ENCODE measurements around the gene IDE.
"Not testable (repeated sequence)": the region's sequence is repeated elsewhere in the genome, so short reads cannot be mapped to it uniquely, and the experiment has no call there.

Gene IDE

DNA sequence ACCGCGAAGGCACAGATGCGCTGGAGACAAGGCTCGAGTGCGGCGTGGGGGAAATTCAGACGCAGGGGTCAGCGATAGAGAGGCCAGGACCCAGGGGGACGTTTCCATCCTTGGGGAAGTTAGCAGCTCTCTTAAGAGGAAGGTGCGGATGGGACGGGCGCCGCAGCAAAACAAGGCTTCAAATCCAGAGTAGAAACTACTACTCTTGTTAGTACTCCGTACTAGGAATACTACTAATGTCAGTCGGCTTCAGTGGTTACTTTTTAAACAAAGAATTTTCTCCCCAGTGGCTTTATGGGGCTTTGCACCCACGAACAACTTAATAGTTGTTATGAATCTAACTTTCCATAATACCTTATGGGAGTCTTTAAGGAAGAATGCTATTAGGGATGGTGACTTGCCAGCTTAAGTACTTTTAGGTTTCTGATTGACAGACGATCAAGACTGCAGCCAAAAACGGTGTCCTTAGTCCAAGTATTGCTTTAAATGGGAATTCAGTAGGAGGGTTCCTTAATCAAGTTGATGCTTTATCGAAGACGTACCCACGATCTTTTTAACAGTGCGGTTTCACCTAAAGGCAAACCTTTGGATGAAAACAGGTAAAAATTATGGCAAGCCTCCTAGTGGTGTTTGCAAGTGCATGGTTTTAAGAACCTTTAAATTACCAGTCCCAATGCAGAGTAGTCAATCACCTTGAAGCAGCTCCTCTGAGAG, 812 bp upstream of the IDE start:
- DNase-seq (ENCODE audit: low read depth): no peak
- peak overlapping the region; percentile 100 for H3K4me3 ChIP-seq (ENCODE audit: control insufficient read depth, low read depth, low read length)
- TF ChIP-seq, protein P1, sequence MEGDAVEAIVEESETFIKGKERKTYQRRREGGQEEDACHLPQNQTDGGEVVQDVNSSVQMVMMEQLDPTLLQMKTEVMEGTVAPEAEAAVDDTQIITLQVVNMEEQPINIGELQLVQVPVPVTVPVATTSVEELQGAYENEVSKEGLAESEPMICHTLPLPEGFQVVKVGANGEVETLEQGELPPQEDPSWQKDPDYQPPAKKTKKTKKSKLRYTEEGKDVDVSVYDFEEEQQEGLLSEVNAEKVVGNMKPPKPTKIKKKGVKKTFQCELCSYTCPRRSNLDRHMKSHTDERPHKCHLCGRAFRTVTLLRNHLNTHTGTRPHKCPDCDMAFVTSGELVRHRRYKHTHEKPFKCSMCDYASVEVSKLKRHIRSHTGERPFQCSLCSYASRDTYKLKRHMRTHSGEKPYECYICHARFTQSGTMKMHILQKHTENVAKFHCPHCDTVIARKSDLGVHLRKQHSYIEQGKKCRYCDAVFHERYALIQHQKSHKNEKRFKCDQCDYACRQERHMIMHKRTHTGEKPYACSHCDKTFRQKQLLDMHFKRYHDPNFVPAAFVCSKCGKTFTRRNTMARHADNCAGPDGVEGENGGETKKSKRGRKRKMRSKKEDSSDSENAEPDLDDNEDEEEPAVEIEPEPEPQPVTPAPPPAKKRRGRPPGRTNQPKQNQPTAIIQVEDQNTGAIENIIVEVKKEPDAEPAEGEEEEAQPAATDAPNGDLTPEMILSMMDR (IDR thresholded peaks at IDR 0.05; ENCODE audit: control insufficient read depth, insufficient read depth, low read depth, low read length, missing control alignments): no peak

DNA sequence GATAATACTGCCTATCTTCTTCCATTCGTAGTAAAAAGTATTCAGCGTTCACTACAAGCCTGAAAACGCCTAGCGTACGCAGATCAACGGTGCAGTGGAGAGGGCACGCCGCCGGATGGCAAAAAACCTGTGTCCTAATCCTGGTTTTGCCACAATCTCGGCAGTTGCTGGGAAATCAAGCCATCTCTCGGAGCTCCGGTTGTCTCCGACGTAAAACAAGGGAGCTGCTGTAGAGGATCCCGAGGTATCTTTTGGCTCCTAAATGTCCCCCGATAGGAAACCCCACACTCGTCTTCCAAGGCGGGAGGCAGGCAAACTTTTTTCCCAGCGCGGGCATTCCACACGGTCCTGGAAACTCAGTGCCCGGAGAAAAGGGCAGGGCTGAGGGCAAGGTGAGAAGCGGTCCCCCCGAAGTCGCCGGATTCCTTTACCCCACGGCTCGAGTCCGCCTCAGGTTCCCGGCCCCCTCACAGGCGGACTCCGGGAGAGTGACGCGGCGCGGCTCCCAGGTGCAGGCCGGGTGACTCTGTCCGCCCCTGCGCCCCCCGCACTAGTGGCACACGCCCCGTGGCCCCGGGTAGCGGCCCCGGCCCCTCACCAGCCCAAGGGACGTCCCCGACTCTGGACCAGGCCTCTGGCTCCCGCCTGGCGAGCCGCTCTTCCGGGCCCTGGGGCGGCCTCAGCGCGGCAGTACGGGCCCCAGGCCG, 649 bp downstream of the IDE start:
- DNase-seq (ENCODE audit: low read depth): no peak
- TF ChIP-seq, protein P1 (IDR thresholded peaks at IDR 0.05; ENCODE audit: control insufficient read depth, insufficient read depth, low read depth, low read length, missing control alignments): peak; percentile 11
- peak overlapping the region; percentile 100 for H3K4me3 ChIP-seq (ENCODE audit: control insufficient read depth, low read depth, low read length)

DNA sequence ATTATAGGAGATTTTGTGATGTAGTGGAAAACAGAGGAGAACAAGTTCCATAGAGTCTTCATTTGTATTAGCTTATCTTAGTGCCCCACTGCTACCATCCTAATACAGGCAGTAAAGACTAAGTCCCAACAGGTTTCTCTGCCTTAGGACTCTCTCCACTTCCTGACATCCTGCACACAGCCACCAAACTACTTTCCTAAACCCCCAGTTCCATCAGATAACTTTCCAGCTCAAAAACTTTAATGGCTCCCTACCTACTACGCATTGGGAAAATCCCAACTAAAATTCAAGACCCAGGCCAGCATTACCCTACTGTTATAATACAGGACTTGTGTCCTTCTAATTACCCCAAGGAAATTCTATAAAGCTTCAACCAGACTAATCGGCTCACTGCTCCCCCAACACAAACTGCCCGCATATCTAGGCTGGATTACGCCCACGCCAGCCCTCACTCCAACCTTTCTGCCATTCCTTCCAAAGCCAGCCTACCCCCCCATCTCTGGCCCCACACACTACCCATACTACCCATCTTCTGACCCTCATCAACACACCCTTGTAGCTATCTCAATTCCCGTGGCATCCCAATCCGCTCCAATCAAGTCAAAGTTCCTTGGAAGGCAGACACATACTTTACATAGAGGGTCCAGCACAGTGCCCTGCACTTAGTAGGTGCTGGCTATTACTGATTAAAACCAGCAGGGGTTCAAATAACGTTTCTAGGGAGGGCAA, 1.4 kb downstream of the IDE start:
- no peak for DNase-seq (ENCODE audit: low read depth)
- TF ChIP-seq, protein P1 (IDR thresholded peaks at IDR 0.05; ENCODE audit: control insufficient read depth, insufficient read depth, low read depth, low read length, missing control alignments): no peak
- H3K4me3 ChIP-seq (ENCODE audit: control insufficient read depth, low read depth, low read length): peak overlapping the region; percentile 100

DNA sequence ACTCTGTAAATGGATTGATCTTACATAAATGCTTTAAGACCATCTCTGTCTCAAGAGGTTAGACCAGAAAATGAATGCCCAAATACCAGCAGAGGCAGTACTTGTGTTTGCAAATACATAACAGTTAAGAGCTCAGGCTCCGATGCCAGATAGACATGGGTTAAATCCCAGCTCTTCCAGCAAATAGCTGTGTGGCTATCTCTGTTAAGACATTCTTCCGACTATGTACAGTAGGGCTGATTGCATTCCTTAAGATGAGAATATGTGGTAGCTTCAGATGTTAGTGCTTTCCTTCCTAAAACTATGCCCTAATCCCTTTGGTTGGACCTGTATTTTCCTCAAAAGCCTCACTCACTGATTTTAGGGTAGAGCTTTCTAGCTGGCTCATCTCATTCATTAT, 2.2 kb downstream of the IDE start:
- no peak overlapping the region for H3K4me3 ChIP-seq (ENCODE audit: control insufficient read depth, low read depth, low read length)
- TF ChIP-seq, protein P1 (IDR thresholded peaks at IDR 0.05; ENCODE audit: control insufficient read depth, insufficient read depth, low read depth, low read length, missing control alignments): no peak
- no peak for DNase-seq (ENCODE audit: low read depth)

DNA sequence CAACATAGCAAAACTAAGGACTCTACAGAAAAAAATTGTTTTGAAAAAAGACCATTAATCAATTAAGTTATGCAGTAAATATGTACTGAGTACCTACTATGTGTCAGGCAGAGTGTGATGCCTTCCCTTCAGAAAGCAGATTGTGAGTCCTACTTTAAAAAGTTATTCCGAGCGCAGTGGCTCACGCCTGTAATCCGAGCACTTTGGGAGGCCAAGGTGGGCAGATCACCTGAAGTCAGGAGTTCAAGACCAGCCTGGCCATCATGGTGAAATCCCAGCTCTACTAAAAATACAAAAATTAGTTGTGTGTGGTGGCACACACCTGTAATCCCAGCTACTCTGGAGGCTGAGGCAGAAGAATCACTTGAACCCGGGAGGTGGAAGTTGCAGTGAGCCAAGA, 4.2 kb downstream of the IDE start:
- not testable (repeated sequence) for DNase-seq (ENCODE audit: low read depth); H3K4me3 ChIP-seq (ENCODE audit: control insufficient read depth, low read depth, low read length)

DNA sequence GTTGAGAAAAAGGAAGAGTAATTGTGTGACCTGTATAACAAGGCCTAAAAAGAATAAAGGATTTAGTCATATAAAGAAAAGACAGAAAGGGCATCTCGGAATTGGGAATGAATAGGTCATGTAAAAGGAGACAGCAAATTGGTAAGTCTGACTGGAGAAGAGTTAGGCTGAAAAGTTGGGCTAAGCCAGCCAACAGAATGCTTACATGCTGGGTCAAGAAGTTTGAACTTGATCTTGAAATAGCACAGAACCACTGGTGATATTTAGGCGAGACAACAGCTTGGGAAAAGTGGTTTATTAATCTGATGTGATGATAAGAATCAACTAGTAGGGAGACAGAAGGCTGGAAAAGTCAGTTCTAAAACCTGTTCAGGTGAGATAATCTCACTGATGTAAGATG, 4.8 kb downstream of the IDE start:
- DNase-seq (ENCODE audit: low read depth): no peak
- TF ChIP-seq, protein P1 (IDR thresholded peaks at IDR 0.05; ENCODE audit: control insufficient read depth, insufficient read depth, low read depth, low read length, missing control alignments): no peak
- H3K4me3 ChIP-seq (ENCODE audit: control insufficient read depth, low read depth, low read length): no peak overlapping the region
